DOHH2 (cell line): Measurements from ENCODE around the gene PCK2.

Experiments
- H3F3A ChIP-seq: fragments of 200-600 bp; sonication (generic), shearing (Covaris generic); 2 replicates; pipeline ENCODE4 v1.6.0; 2016; ENCODE audit warnings: antibody characterized with exemption, mild to moderate bottlenecking; ENCODE audit not compliant: control insufficient read depth, insufficient read depth
- H3K27ac ChIP-seq: fragments of 200-600 bp; sonication (generic); 2 replicates; pipeline ENCODE4 v1.5.1; 2014; ENCODE audit warnings: low read depth, mild to moderate bottlenecking, low read length, moderate library complexity
- H3K27me3 ChIP-seq: fragments of 200-600 bp; sonication (generic); 2 replicates; pipeline ENCODE4 v1.6.1; 2014; ENCODE audit warnings: mild to moderate bottlenecking, low read length, mixed read lengths; ENCODE audit not compliant: control insufficient read depth
- H3K36me3 ChIP-seq: fragments of 200-600 bp; sonication (generic); 2 replicates; pipeline ENCODE4 v1.6.1; 2014; ENCODE audit warnings: mild to moderate bottlenecking, low read length, moderate library complexity, mixed read lengths; ENCODE audit not compliant: control insufficient read depth
- H3K4me1 ChIP-seq: fragments of 200-600 bp; sonication (generic); 2 replicates; pipeline ENCODE4 v1.6.1; 2014; ENCODE audit warnings: mild to moderate bottlenecking, low read length, mixed read lengths; ENCODE audit not compliant: control insufficient read depth
- H3K4me2 ChIP-seq: fragments of 200-600 bp; sonication (generic); 2 replicates; pipeline ENCODE4 v1.6.0; 2014; ENCODE audit warnings: mild to moderate bottlenecking, low read length, moderate library complexity
- H3K4me3 ChIP-seq: fragments of 200-600 bp; sonication (generic); 2 replicates; pipeline ENCODE4 v1.5.1; 2014; ENCODE audit warnings: mild to moderate bottlenecking, low read length, mixed read lengths
- H3K79me2 ChIP-seq: fragments of 200-600 bp; sonication (generic); 2 replicates; pipeline ENCODE4 v1.6.1; 2014; ENCODE audit warnings: mild to moderate bottlenecking, low read length, mixed read lengths; ENCODE audit not compliant: control insufficient read depth
- H3K9me2 ChIP-seq: fragments of 200-600 bp; sonication (generic); replicated peaks from 2 replicates; pipeline ENCODE4 v1.6.1; 2014; ENCODE audit warnings: mild to moderate bottlenecking, low read length, mixed read lengths; ENCODE audit not compliant: control insufficient read depth
- H3K9me3 ChIP-seq: fragments of 200-600 bp; sonication (generic); 2 replicates; pipeline ENCODE4 v1.6.1; 2014; ENCODE audit warnings: antibody characterized with exemption, low read length, mixed read lengths; ENCODE audit not compliant: control insufficient read depth, insufficient read depth
- H4K20me1 ChIP-seq: fragments of 200-600 bp; sonication (generic); 2 replicates; pipeline ENCODE4 v1.6.0; 2014; ENCODE audit warnings: low read depth, mild to moderate bottlenecking, antibody characterized with exemption, low read length, moderate library complexity; ENCODE audit not compliant: control insufficient read depth, insufficient read depth
- EZH2phosphoT487 ChIP-seq: fragments of 200-600 bp; sonication (generic); IDR thresholded peaks from 2 replicates; pipeline ENCODE4 v1.6.1; 2017; ENCODE audit warnings: borderline replicate concordance, mild to moderate bottlenecking, antibody characterized with exemption, low read length, moderate library complexity, mixed read lengths
- TF ChIP-seq, protein P1 (sequence below): fragments of 200-600 bp; sonication (generic); IDR thresholded peaks from one replicate; pipeline ENCODE4 v1.5.1; 2014; ENCODE audit warnings: antibody characterized with exemption, mild to moderate bottlenecking, low read depth, low read length; ENCODE audit not compliant: poor library complexity, severe bottlenecking

PCK2 gene

DNA sequence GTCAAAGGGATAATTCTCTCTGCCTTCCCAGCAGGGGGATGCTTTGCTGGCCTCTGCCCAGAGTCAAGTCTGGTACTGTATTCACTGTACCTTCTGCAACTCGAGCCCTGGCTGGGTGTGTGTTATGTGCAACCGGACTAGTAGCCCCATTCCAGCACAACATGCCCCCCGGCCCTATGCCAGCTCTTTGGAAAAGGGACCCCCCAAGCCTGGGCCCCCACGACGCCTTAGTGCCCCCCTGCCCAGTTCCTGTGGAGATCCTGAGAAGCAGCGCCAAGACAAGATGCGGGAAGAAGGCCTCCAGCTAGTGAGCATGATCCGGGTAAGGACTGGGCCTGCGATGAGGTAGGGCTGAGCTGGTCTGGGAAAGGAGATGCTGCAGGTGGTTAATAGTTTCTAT is 56.5 kb downstream of the PCK2 start:
- Histone ChIP-seq H3K27ac (no peak overlapping the region), H3K9me3 (no peaks in the 10 kb centered on the region)
- TF ChIP-seq, protein P1, sequence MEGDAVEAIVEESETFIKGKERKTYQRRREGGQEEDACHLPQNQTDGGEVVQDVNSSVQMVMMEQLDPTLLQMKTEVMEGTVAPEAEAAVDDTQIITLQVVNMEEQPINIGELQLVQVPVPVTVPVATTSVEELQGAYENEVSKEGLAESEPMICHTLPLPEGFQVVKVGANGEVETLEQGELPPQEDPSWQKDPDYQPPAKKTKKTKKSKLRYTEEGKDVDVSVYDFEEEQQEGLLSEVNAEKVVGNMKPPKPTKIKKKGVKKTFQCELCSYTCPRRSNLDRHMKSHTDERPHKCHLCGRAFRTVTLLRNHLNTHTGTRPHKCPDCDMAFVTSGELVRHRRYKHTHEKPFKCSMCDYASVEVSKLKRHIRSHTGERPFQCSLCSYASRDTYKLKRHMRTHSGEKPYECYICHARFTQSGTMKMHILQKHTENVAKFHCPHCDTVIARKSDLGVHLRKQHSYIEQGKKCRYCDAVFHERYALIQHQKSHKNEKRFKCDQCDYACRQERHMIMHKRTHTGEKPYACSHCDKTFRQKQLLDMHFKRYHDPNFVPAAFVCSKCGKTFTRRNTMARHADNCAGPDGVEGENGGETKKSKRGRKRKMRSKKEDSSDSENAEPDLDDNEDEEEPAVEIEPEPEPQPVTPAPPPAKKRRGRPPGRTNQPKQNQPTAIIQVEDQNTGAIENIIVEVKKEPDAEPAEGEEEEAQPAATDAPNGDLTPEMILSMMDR, result no peak
- TF ChIP-seq EZH2phosphoT487, result no peak

DNA sequence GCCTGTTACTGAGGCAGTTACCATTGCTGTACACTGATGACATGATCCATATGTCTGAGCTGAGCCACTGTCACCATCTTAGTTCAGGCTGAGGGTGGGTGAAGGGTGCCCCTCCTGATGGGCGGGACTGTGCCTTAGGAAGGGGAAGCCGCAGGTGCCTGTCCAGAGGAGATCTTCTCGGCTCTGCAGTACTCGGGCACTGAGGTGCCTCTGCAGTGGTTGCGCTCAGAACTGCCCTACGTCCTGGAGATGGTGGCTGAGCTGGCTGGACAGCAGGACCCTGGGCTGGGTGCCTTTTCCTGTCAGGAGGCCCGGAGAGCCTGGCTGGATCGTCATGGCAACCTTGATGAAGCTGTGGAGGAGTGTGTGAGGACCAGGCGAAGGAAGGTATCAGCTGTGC is 56.9 kb downstream of the PCK2 start:
- Histone ChIP-seq H3K79me2 (peaks cover 26% of the 10 kb centered on the region), H3K4me1 (peaks cover 10% of the 10 kb centered on the region), H3K27me3 (no peaks in the 10 kb centered on the region), H3K9me3 (no peaks in the 10 kb centered on the region), H3K4me2 (no peak overlapping the region), H3K9me2 (no peaks in the 10 kb centered on the region), H4K20me1 (peaks cover 3% of the 10 kb centered on the region; the same call in 1 of the 2 replicates), H3K27ac (no peak overlapping the region), H3K36me3 (peaks cover 60% of the 10 kb centered on the region), H3F3A (0 out of 2 replicates have a peak, but pooled peaks cover 3% of the 10 kb centered on the region), H3K4me3 (no peak overlapping the region)
- TF ChIP-seq, protein P1, result no peak
- no peak for TF ChIP-seq EZH2phosphoT487

More for the DNA sequence above, 56.5 kb downstream of the PCK2 start:
- Histone ChIP-seq H3K9me2 (no peaks in the 10 kb centered on the region), H3K4me1 (peaks cover 15% of the 10 kb centered on the region), H3K27me3 (no peaks in the 10 kb centered on the region), H4K20me1 (peaks cover 3% of the 10 kb centered on the region; the same call in 1 of the 2 replicates), H3K79me2 (peaks cover 30% of the 10 kb centered on the region), H3K36me3 (peaks cover 56% of the 10 kb centered on the region), H3K4me2 (no peak overlapping the region), H3F3A (0 out of 2 replicates have a peak, but pooled peaks cover 3% of the 10 kb centered on the region), H3K4me3 (no peak overlapping the region)

DNA sequence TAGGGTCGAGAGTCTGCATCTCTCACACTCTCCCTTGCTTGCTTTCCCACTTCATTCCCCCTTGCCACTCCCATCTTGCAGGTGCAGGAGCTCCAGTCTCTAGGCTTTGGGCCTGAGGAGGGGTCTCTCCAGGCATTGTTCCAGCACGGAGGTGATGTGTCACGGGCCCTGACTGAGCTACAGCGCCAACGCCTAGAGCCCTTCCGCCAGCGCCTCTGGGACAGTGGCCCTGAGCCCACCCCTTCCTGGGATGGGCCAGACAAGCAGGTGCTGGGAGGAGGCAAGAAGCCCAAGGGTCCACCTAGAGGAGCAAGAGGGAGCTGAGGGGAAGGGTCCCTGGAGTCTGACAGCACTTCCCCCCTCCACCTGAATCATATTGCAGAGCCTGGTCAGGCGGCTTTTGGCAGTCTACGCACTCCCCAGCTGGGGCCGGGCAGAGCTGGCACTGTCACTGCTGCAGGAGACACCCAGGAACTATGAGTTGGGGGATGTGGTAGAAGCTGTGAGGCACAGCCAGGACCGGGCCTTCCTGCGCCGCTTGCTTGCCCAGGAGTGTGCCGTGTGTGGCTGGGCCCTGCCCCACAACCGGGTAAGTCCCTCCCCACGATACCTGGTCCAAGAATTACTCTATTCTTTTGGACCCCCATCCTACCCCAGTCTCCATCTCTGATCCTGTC is 57.4 kb downstream of the PCK2 start:
- peaks cover 3% of the 10 kb centered on the region; the same call in 1 of the 2 replicates for H4K20me1 ChIP-seq
- no peaks in the 10 kb centered on the region for H3K9me2 ChIP-seq
- peaks cover 22% of the 10 kb centered on the region for H3K79me2 ChIP-seq
- TF ChIP-seq, protein P1, result no peak
- no peak for TF ChIP-seq EZH2phosphoT487
- H3K4me1 ChIP-seq, result peaks cover 10% of the 10 kb centered on the region
- H3K27me3 ChIP-seq, result no peaks in the 10 kb centered on the region
- 0 out of 2 replicates have a peak, but pooled peaks cover 3% of the 10 kb centered on the region for H3F3A ChIP-seq
- peaks cover 60% of the 10 kb centered on the region for H3K36me3 ChIP-seq
- no peak overlapping the region for H3K4me2 ChIP-seq
- H3K9me3 ChIP-seq, result no peaks in the 10 kb centered on the region
- no peak overlapping the region for H3K27ac ChIP-seq
- H3K4me3 ChIP-seq, result no peak overlapping the region
